ENCODE measurements around the gene KIF9.
"Not testable (repeated sequence)": the region's sequence is repeated elsewhere in the genome, so short reads cannot be mapped to it uniquely, and the experiment has no call there.

KIF9 gene

DNA sequence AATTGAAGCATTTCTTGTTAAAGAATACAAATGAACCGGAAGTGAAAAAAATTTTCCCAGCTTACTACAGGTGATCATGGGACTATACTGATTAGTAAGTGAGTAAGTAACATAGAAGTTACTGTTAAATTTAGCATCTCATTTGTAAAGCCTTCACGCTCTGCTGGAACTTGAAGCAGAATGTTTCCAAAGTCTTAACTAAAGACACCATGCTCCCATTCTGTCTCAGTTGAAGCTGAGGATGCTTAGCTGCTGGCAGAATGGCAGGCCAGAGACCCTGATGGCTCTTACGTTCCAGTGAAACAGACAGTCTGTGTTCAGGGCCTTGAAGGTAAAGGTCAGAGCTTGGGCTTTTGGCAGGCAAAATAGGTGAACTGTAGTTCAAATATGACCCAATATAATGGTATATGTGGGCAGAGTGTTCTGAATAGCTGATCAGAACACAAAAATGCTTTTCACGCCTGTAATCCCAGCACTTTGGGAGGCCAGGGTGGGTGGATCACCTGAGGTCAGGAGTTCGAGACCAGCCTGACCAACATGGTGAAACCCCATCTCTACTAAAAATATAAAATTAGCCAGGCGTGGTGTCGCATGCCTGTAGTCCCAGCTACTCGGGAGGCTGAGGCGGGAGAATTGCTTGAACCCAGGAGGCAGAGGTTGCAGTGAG, 9.3 kb upstream of the KIF9 start:
- not testable (repeated sequence) for DNase-seq

GRCh38 chr3:47291158-47291753, 8.7 kb upstream of the KIF9 start:
- no peak for DNase-seq

- DNase-seq: no peak
Measured at GRCh38 chr3:47288966-47289910, 6.6 kb upstream of the KIF9 start.

- no peak for DNase-seq
Measured at GRCh38 chr3:47283591-47284364, 1.2 kb upstream of the KIF9 start.

DNA sequence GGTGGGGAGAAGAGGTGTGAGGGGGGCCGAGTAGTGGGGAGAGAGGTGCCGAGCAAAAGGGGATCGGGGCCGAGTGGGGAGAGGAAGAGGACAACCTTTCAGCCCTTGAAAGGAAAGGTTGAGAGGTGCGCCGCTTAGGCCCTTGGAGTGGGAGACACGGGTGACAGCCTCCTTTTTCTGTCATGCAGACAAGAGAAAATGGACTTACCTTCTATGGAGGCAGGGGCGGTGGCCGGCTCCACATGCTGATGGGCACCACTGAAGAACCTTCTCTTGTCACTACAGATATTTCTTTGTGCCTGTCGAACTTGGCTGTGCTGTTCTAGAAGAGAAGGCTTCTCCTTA, 566 bp upstream of the KIF9 start:
- DNase-seq: no peak

GRCh38 chr3:47280519-47280918, 2.1 kb downstream of the KIF9 start:
- DNase-seq: no peak

DNA sequence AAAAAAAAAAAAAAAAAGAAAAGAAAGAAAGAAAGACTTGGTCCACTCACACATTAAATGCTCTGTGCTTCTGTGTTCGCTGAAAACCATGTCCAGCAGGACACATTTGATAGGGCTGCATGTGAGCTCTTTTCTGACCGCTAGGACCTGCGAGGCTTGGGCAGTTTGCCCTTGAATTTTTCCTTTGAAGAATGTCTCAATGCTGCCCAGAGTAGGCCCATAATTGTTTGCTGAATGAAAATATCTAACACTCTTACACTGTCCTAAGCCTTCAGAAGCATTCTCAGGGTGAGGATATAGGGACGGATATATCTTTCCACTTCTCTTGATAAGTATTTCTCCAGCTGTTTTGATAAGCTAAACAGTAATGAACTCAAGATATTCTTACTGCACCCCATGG, 6.0 kb downstream of the KIF9 start:
- DNase-seq: no peak

DNA sequence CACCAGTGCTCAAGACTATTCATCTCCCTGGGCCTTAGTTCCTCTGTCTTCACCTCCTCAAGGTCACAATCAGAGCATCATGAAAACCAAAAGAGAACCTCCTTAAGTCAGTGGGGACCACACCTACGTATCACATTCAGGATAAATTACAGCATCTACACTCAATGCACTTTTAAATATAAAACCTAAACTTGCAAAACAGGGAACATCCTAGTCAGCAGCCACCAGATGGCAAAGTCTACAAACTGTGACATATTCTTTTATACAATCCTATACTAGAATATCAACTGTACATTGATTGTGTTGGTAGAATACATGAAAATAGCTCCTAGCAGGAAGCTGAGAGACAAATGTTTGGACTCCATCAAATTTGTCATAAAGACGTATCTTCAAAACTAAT, 7.9 kb downstream of the KIF9 start:
- no peak for DNase-seq

GRCh38 chr3:47273564-47273963, 9.0 kb downstream of the KIF9 start:
- no peak for DNase-seq

DNA sequence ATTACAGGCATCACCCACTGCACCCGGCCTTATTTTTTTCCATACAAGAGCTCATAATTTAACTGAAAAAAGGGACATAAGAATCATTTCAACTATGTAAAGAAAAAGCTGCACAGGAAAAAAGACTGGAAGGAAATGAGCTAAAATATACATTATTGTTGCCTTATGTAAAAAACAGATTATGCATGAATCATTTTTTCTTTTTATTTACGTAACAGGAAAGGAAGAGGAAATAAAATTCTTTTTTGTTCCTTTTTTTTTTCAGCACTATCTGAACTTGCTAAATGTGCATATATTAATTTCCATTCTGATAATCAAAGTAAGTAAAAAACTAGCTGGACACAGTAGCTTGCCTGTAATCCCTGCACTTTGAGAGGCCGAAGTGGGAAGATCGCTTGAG, 12.1 kb downstream of the KIF9 start:
- DNase-seq: no peak

DNA sequence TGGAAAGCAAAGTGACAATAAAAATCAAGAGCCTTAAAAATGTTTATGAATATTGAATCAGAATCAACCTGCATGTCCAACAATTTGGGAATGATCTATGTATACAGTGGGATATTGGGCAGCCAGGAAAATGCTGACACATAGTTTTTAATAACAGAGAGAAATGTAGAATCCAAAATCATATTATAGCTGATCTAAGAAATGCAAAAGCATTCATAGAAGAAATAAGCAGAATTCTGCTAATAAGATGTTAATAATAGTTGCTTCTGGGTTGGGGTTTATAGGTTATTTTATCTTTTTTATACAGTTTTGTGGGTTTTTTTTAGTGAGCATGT, 15.1 kb downstream of the KIF9 start:
- no peak for DNase-seq

DNA sequence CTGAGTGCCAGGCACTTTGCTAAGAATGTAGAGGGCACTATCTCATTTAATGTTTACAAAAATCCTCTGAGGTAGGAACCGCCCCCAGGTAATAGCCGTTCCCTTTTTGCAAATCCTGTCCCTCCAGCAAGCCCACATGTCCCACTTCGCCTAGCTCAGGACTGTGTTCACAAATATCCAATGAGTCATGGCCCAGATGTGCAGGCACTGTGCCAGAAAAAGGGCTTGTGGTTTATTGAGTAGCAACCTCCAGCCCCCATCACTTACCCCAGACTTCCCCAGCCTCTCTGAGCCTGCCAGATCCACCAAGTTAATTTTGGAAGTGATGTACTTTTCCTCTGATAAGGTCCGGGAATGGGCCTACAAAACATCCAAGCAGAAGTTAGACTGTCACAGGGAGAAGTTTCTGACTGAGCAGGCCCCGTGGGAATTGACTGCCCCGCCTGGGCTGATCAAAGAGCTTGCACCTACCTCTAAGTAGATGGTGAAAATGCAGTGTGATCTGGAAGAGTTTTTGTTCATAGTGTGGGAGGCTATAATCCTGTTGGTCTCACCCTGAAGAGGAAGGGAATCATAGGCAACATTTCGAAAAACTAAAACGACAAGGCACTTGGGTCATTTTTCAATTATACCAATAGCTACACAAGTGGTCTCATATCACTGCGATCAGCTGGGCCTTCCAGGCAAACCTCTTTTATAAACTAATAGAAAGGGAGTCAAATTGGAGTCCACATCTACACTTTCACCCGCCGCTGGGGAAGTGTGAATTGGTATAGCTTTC, 15.7 kb downstream of the KIF9 start:
- no peak for DNase-seq

- no peak for DNase-seq
Measured at GRCh38 chr3:47265725-47266428, 16.7 kb downstream of the KIF9 start.

GRCh38 chr3:47265008-47265407, 17.6 kb downstream of the KIF9 start:
- no peak for DNase-seq

- no peak for DNase-seq
Measured at GRCh38 chr3:47261301-47261700, 21.3 kb downstream of the KIF9 start.

- no peak for DNase-seq
Measured at GRCh38 chr3:47260605-47261004, 22.0 kb downstream of the KIF9 start.

DNA sequence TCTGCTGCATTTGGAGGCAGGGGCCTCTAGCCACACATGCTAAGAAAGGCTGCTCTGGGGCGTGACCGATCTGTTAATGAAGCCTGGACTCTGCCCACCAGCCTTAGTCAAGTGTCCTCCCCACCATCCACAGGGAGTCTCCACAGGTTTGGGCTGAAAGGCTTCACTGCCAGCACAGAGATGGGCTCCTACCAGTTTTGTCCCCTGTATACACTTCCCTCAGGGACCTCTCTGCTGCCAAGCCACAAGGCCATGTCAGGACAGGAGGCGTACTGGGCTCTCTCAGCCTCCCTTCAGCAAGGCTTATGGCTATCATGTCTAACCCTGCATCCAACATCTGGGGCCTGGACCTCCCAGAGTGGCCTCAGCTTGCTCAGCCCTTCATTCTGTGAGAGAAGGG, 23.5 kb downstream of the KIF9 start:
- no peak for DNase-seq

DNA sequence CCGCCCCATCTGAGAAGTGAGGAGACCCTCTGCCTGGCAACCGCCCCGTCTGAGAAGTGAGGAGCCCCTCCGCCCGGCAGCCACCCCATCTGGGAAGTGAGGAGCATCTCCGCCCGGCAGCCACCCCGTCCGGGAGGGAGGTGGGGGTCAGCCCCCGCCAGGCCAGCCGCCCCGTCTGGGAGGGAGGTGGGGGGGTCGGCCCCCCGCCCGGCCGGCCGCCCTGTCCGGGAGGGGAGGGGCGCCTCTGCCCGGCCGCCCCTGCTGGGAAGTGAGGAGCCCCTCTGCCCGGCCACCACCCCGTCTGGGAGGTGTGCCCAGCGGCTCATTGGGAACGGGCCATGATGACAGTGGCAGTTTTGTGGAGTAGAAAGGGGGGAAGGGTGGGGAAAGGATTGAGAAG, 26.3 kb downstream of the KIF9 start:
- not testable (repeated sequence) for DNase-seq

GRCh38 chr3:47251689-47252088, 30.9 kb downstream of the KIF9 start:
- no peak for DNase-seq

DNA sequence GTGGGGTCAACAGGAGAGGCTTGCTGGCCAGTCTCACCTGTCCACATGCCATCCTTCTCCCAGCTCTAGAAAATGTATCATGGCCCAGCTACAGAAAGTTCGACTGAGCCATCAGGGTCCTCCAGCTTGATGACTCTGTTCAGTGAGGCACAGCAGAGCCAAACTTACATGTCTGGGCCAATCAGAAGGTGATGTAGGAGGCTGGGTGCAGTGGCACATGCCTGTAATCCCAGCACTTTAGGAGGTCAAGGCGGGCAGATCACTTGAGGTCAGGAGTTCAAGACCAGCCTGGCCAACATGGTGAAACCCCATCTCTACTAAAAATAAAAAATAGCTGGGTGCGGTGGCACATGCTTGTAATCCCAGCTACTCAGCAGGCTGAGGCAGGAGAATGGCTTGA, 31.5 kb downstream of the KIF9 start:
- DNase-seq: not testable (repeated sequence)

GRCh38 chr3:47250309-47251060, 32.1 kb downstream of the KIF9 start:
- no peak for DNase-seq

Measured in NCI-H526 treated with DMSO at 0.1 percent for 48 hours (cell line).